HFFc6 (cell line): ENCODE measurements around the gene FBRSL1. TPM values are rescaled to one million over a fixed set of nuclear protein-coding genes. Genes with fewer than 3 reads are reported as not detected.

Source experiments
- DNase-seq: peaks from one replicate; pipeline ENCODE4 v3.0.0-alpha.2; 2018
- H3K27ac Mint-ChIP-seq: 2 replicates; pipeline ENCODE4 v1.8.0; 2020; ENCODE audit warnings: mild to moderate bottlenecking, mixed read lengths
- H3K27me3 Mint-ChIP-seq: 2 replicates; pipeline ENCODE4 v1.8.0; 2021; ENCODE audit warnings: mild to moderate bottlenecking, moderate library complexity, mixed read lengths; ENCODE audit not compliant: insufficient read depth
- H3K36me3 Mint-ChIP-seq: 2 replicates; pipeline ENCODE4 v1.8.0; 2021; ENCODE audit warnings: low read depth, mixed read lengths
- H3K4me1 Mint-ChIP-seq: 2 replicates; pipeline ENCODE4 v1.8.0; 2020; ENCODE audit warnings: low read depth, mixed read lengths
- H3K4me3 Mint-ChIP-seq: 2 replicates; pipeline ENCODE4 v1.8.0; 2020; ENCODE audit warnings: mild to moderate bottlenecking, moderate library complexity, mixed read lengths
- H3K9me3 Mint-ChIP-seq: 2 replicates; pipeline ENCODE4 v1.8.0; 2020; ENCODE audit warnings: mild to moderate bottlenecking, mixed read lengths
- CTCF ChIP-seq: fragments of 200-600 bp; sonication (generic); IDR thresholded peaks from 2 replicates; pipeline ENCODE4 v1.5.0; 2021; ENCODE audit warnings: antibody characterized with exemption, mild to moderate bottlenecking
- total RNA-seq, 6 experiments: library from RNA; stranded (reverse); fragmentation: NEBNext Ultra II Directional; extraction: Animal tissue kit (Norgen Biotek cat#: 25700); gene quantifications; 2 replicates in 1 of 6; 3 replicates in 5 of 6; pipeline ENCODE4 v1.2.3, GENCODE V29; 2021

Gene FBRSL1
- total RNA-seq, 6 experiments from 2014 or later, result 25.1 to 34.0 (median 30.1) TPM

- DNase-seq, result no peak
- H3K9me3 Mint-ChIP-seq, result no peaks in the 10 kb centered on the region
- no peak overlapping the region for H3K4me3 Mint-ChIP-seq
- H3K36me3 Mint-ChIP-seq, result no peaks in the 10 kb centered on the region
- no peaks in the 10 kb centered on the region for H3K4me1 Mint-ChIP-seq
- TF ChIP-seq CTCF, result no peak
- H3K27ac Mint-ChIP-seq, result no peak overlapping the region
- peaks cover 42% of the 10 kb centered on the region for H3K27me3 Mint-ChIP-seq
Observed at GRCh38 chr12:132448463-132448820, 41.5 kb upstream of the FBRSL1 start.

GRCh38 chr12:132449565-132450417 lies 40.2 kb upstream of the FBRSL1 start:
- no peak for DNase-seq
- Mint-ChIP-seq H3K4me3 (no peak overlapping the region), H3K27me3 (peaks cover 39% of the 10 kb centered on the region), H3K27ac (no peak overlapping the region), H3K9me3 (no peaks in the 10 kb centered on the region), H3K36me3 (no peaks in the 10 kb centered on the region), H3K4me1 (no peaks in the 10 kb centered on the region)
- no peak for TF ChIP-seq CTCF

- DNase-seq, result no peak
- no peaks in the 10 kb centered on the region for H3K4me1 Mint-ChIP-seq
- TF ChIP-seq CTCF, result no peak
- H3K36me3 Mint-ChIP-seq, result peaks cover 4% of the 10 kb centered on the region; the same call in 1 of the 2 replicates
- no peak overlapping the region for H3K4me3 Mint-ChIP-seq
- H3K27me3 Mint-ChIP-seq, result peaks cover 37% of the 10 kb centered on the region
- no peak overlapping the region for H3K27ac Mint-ChIP-seq
- peaks cover 5% of the 10 kb centered on the region for H3K9me3 Mint-ChIP-seq
Observed at GRCh38 chr12:132450418-132451171, 39.4 kb upstream of the FBRSL1 start.

GRCh38 chr12:132451172-132451835 lies 38.6 kb upstream of the FBRSL1 start:
- DNase-seq, result no peak
- Mint-ChIP-seq H3K9me3 (peaks cover 12% of the 10 kb centered on the region), H3K4me1 (no peaks in the 10 kb centered on the region), H3K27me3 (peaks cover 35% of the 10 kb centered on the region), H3K36me3 (peaks cover 9% of the 10 kb centered on the region; the same call in 1 of the 2 replicates), H3K27ac (no peak overlapping the region), H3K4me3 (no peak overlapping the region)
- TF ChIP-seq CTCF, result no peak

- TF ChIP-seq CTCF, result no peak
- no peak overlapping the region for H3K27ac Mint-ChIP-seq
- H3K27me3 Mint-ChIP-seq, result peaks cover 35% of the 10 kb centered on the region
- no peak for DNase-seq
- no peak overlapping the region for H3K4me3 Mint-ChIP-seq
- H3K36me3 Mint-ChIP-seq, result peaks cover 9% of the 10 kb centered on the region; the same call in 1 of the 2 replicates
- H3K4me1 Mint-ChIP-seq, result no peaks in the 10 kb centered on the region
- H3K9me3 Mint-ChIP-seq, result peaks cover 12% of the 10 kb centered on the region
Observed at GRCh38 chr12:132451836-132452195, 38.1 kb upstream of the FBRSL1 start.
